C4-2B (cell line): ENCODE measurements around the gene C19orf81.
"Not testable (repeated sequence)": the region's sequence is repeated elsewhere in the genome, so short reads cannot be mapped to it uniquely, and the experiment has no call there.

ENCODE experiments used
- ZFX ChIP-seq: fragments of 450-650 bp; IDR thresholded peaks from 2 replicates; pipeline ENCODE4 v1.6.1; 2017
- TF ChIP-seq, protein P1 (sequence below): fragments of 450-650 bp; conservative IDR thresholded peaks from 2 replicates; pipeline ENCODE4 v1.5.1; 2017; ENCODE audit warnings: mild to moderate bottlenecking

DNA sequence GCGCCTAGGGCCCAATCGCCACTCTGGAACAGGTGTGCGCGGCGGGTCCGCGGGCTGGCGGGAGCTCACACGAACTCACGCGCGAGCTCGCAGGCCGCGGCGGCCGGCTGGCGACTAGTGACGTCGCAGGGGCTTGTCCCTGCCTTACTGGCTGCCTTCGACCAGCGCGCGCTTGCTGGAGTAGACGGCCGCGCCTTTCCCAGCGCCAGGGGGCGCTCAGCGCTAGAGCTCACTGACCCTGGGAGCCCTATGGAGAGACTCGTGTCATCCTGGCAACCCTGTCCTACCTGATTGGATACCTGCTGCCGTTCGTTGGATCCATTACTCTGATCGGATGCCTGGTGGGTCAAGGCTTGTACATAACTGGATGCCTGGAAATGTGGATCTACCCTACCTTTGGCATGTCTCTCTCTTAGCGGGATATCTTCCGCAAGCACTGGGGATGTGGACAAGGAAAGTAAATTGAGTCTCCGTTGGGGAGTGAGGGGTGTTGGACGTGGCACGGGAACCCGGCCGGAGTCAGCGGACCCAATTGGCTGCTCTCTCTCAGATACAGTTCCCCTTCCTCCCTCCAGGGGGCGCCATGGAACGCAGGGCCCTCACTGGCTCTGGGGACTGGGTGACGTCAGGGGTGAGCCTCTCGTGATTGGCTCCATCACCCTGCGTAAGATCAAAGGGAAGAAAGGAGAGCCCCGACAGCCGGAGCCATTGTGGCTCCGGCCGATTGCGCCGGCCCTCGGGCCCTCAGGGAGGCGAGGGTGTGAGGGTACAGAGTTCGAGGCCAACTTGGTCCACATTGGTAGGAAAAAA is 44.8 kb upstream of the C19orf81 start:
- TF ChIP-seq, protein P1, sequence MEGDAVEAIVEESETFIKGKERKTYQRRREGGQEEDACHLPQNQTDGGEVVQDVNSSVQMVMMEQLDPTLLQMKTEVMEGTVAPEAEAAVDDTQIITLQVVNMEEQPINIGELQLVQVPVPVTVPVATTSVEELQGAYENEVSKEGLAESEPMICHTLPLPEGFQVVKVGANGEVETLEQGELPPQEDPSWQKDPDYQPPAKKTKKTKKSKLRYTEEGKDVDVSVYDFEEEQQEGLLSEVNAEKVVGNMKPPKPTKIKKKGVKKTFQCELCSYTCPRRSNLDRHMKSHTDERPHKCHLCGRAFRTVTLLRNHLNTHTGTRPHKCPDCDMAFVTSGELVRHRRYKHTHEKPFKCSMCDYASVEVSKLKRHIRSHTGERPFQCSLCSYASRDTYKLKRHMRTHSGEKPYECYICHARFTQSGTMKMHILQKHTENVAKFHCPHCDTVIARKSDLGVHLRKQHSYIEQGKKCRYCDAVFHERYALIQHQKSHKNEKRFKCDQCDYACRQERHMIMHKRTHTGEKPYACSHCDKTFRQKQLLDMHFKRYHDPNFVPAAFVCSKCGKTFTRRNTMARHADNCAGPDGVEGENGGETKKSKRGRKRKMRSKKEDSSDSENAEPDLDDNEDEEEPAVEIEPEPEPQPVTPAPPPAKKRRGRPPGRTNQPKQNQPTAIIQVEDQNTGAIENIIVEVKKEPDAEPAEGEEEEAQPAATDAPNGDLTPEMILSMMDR, result peak; percentile 65
- not testable (repeated sequence) for TF ChIP-seq ZFX
